Kidney (tissue), 14 donors: Measurements from ENCODE around the gene PPP2R2B. TPM values are rescaled to one million over a fixed set of nuclear protein-coding genes. Genes with fewer than 3 reads are reported as not detected.

Source experiments
- DNase-seq, 5 donors: peaks; one replicate each; pipeline ENCODE4 v3.0.0-alpha.2; 2013 to 2020
- FAIRE-seq: peaks from 2 replicates; lab custom pipeline; 2012; peaks lifted over from hg19 to GRCh38; lab: Jason Lieb, UNC
- H3K27ac ChIP-seq, 2 donors: one replicate each; pipeline ENCODE4 v1.7.0; 2013; ENCODE audit warnings: low read depth in 2 of 2, low read length in 2 of 2, inconsistent platforms in 1 of 2
- H3K27me3 ChIP-seq: one replicate; pipeline ENCODE4 v1.7.1; 2013; ENCODE audit warnings: low read length, inconsistent platforms; ENCODE audit not compliant: control insufficient read depth, insufficient read depth
- H3K36me3 ChIP-seq, 3 donors: one replicate each; pipeline versions ENCODE4 v1.7.0 to v1.7.1; 2013; ENCODE audit warnings: low read length in 3 of 3, control low read depth in 1 of 3, inconsistent platforms in 1 of 3; ENCODE audit not compliant: insufficient read depth in 3 of 3, control insufficient read depth in 2 of 3
- H3K4me1 ChIP-seq, 3 donors: one replicate each; pipeline versions ENCODE4 v1.7.0 to v1.7.1; 2013; ENCODE audit warnings: low read length in 3 of 3, inconsistent platforms in 1 of 3, low read depth in 1 of 3; ENCODE audit not compliant: control insufficient read depth in 2 of 3, insufficient read depth in 2 of 3
- H3K4me3 ChIP-seq, 3 donors: one replicate each; pipeline versions ENCODE4 v1.7.0 to v1.8.1; 2013; ENCODE audit warnings: low read length in 3 of 3, control low read depth in 1 of 3, inconsistent platforms in 1 of 3
- H3K9ac ChIP-seq, 3 donors: one replicate each; pipeline versions ENCODE4 v1.7.0 to v1.7.1; 2013; ENCODE audit warnings: low read length in 3 of 3, control low read depth in 1 of 3, inconsistent platforms in 1 of 3
- H3K9me3 ChIP-seq, 3 donors: one replicate each; pipeline versions ENCODE4 v1.7.0 to v1.7.1; 2013; ENCODE audit warnings: low read length in 3 of 3, control low read depth in 1 of 3, inconsistent platforms in 1 of 3; ENCODE audit not compliant: control insufficient read depth in 2 of 3, insufficient read depth in 1 of 3
- intact Hi-C: fragments of 100-400 bp; cut with DNase I; formaldehyde crosslinking; loops from one replicate; pipeline ENCODE4 v1.11.1; 2022
- polyA plus RNA-seq: library from polyadenylated mRNA; stranded (reverse); fragments of 350-450 nt; fragmentation: Illumina TruSeq; extraction: RNeasy Lipid Tissue Mini Kit (QIAGEN cat#74804); gene quantifications from one replicate; pipeline ENCODE4 v1.2.3, GENCODE V29; 2014; ENCODE audit warnings: low read depth, low replicate concordance; ENCODE audit not compliant: insufficient read depth
- total RNA-seq: library from RNA; stranded (reverse); fragmentation: NEBNext Ultra II Directional; extraction: Animal tissue kit (Norgen Biotek cat#: 25700); gene quantifications from one replicate; pipeline ENCODE4 v1.2.1, GENCODE V29; 2021
- TF ChIP-seq, protein P1 (sequence below): IDR thresholded peaks from 3 replicates; pipeline ENCODE4 v1.5.1; 2012; ENCODE audit warnings: mild to moderate bottlenecking, moderate library complexity, borderline replicate concordance; ENCODE audit not compliant: insufficient read depth; ENCODE audit errors: extremely low read depth
- donor health status: control.
- donor health status: control.
- donor health status: control.
- donor health status: control.
- donor health status: control.
- donor health status: DM: yes; HTN: yes; CAD: no.
- donor health status: Normal renal cell carcinoma (clear cell type).

The PPP2R2B gene
- total and polyA plus RNA-seq, 2 donors from 2014 or later: 4.0 to 8.2 TPM

- DNase-seq (no peak), FAIRE-seq (no peak)
- Histone ChIP-seq H3K27me3 (no peaks in the 10 kb centered on the region), H3K36me3 (no peaks in the 10 kb centered on the region), H3K27ac (no peak overlapping the region), H3K4me1 (peaks cover 0 to 8% (median 0%) of the 10 kb centered on the region in 3 donors), H3K4me3 (no peak overlapping the region), H3K9me3 (no peaks in the 10 kb centered on the region), H3K9ac (no peak overlapping the region)
- intact Hi-C loops: no loop called here
- TF ChIP-seq, protein P1, sequence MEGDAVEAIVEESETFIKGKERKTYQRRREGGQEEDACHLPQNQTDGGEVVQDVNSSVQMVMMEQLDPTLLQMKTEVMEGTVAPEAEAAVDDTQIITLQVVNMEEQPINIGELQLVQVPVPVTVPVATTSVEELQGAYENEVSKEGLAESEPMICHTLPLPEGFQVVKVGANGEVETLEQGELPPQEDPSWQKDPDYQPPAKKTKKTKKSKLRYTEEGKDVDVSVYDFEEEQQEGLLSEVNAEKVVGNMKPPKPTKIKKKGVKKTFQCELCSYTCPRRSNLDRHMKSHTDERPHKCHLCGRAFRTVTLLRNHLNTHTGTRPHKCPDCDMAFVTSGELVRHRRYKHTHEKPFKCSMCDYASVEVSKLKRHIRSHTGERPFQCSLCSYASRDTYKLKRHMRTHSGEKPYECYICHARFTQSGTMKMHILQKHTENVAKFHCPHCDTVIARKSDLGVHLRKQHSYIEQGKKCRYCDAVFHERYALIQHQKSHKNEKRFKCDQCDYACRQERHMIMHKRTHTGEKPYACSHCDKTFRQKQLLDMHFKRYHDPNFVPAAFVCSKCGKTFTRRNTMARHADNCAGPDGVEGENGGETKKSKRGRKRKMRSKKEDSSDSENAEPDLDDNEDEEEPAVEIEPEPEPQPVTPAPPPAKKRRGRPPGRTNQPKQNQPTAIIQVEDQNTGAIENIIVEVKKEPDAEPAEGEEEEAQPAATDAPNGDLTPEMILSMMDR: no peak
These were observed 283.5 kb downstream of the PPP2R2B start for GRCh38 chr5:146595088-146595487.

- intact Hi-C loops: no loop called here
- no peak for DNase-seq
- Histone ChIP-seq H3K4me1 (peaks cover 0 to 8% (median 0%) of the 10 kb centered on the region in 3 donors), H3K4me3 (no peak overlapping the region), H3K36me3 (no peaks in the 10 kb centered on the region), H3K27me3 (no peaks in the 10 kb centered on the region), H3K9ac (no peak overlapping the region), H3K27ac (no peak overlapping the region), H3K9me3 (no peaks in the 10 kb centered on the region)
- TF ChIP-seq, protein P1: no peak
- no peak for FAIRE-seq
These were observed 286.2 kb downstream of the PPP2R2B start for GRCh38 chr5:146592352-146592751.

DNA sequence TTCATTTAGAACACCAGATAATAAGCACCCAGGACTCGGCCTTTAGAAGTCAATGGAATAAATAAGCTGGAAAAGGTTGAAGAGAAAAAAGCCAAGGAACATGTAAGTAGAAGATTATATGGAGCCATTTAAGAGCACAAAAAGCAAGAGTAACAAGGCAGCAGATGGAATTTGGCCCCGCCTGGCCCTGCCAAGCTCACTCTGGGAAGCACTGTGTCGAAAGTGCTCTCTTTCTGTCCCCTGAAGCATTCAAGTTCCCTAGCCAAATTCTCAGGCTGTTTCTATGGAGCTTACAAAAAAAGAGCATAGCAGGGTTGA, 289.6 kb downstream of the PPP2R2B start:
- DNase-seq (no peak), FAIRE-seq (no peak)
- H3K9ac ChIP-seq: no peak overlapping the region
- no peak overlapping the region for H3K4me3 ChIP-seq
- peaks cover 0 to 8% (median 0%) of the 10 kb centered on the region in 3 donors for H3K4me1 ChIP-seq
- TF ChIP-seq, protein P1: no peak
- H3K27me3 ChIP-seq: no peaks in the 10 kb centered on the region
- H3K36me3 ChIP-seq: no peaks in the 10 kb centered on the region
- intact Hi-C loops: no loop called here
- H3K27ac ChIP-seq: no peak overlapping the region
- no peaks in the 10 kb centered on the region for H3K9me3 ChIP-seq
